SH-SY5Y (cell line): Measurements from ENCODE around the gene CENPT.

Source experiments
- GATA2 ChIP-seq: IDR thresholded peaks from 2 replicates; pipeline ENCODE4 v1.6.1; 2011; ENCODE audit warnings: mild to moderate bottlenecking, low read depth, low read length
- GATA3 ChIP-seq: IDR thresholded peaks from 2 replicates; pipeline ENCODE4 v1.6.1; 2011; ENCODE audit warnings: low read depth, mild to moderate bottlenecking, low read length, moderate library complexity

CENPT gene

DNA sequence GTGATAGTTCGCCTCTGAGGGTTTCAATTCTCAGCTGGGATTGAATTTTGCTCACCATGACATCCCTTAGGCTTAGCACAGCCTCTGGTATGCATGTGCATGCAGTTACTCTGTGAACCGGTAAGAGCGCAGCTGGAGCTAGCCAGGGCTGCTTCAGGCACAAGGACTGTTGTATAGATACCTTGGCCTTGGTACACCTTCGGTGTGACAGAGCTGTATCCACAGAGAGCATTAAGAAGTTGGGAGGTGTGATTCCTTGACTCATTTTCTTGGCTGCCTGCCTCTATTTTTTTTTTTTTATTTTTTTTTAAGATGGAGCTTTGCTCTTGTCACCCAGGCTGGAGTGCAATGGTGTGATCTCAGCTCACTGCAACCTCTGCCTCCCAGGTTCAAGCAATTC, 3.0 kb downstream of the CENPT start:
- TF ChIP-seq GATA3, result no peak

DNA sequence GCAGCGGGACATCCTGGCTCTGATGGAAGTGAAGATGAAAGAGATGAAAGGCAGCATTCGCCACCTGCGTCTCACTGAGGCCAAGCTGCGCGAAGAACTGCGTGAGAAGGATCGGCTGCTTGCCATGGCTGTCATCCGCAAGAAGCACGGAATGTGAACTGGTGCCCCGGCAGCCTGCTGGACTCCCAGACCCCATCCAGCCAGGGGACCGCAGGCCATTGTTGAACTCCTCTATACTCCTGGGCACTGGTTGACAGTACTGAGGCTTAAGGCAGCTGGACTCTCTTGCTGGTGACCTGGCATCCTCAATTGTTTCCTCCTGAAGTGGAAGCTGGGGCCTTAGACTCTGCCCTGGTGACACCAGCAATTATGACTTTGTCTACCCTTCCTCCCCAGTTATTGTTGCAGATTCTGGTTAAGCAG, 4.1 kb downstream of the CENPT start:
- TF ChIP-seq GATA3, result no peak
- no peak for TF ChIP-seq GATA2

DNA sequence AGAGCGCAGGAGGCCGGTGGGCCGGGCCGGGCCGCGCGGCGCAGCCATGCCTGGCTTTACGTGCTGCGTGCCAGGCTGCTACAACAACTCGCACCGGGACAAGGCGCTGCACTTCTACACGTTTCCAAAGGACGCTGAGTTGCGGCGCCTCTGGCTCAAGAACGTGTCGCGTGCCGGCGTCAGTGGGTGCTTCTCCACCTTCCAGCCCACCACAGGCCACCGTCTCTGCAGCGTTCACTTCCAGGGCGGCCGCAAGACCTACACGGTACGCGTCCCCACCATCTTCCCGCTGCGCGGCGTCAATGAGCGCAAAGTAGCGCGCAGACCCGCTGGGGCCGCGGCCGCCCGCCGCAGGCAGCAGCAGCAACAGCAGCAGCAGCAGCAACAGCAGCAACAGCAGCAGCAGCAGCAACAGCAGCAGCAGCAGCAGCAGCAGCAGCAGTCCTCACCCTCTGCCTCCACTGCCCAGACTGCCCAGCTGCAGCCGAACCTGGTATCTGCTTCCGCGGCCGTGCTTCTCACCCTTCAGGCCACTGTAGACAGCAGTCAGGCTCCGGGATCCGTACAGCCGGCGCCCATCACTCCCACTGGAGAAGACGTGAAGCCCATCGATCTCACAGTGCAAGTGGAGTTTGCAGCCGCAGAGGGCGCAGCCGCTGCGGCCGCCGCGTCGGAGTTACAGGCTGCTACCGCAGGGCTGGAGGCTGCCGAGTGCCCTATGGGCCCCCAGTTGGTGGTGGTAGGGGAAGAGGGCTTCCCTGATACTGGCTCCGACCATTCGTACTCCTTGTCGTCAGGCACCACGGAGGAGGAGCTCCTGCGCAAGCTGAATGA, 4.8 kb downstream of the CENPT start:
- TF ChIP-seq GATA2, result no peak
- no peak for TF ChIP-seq GATA3

DNA sequence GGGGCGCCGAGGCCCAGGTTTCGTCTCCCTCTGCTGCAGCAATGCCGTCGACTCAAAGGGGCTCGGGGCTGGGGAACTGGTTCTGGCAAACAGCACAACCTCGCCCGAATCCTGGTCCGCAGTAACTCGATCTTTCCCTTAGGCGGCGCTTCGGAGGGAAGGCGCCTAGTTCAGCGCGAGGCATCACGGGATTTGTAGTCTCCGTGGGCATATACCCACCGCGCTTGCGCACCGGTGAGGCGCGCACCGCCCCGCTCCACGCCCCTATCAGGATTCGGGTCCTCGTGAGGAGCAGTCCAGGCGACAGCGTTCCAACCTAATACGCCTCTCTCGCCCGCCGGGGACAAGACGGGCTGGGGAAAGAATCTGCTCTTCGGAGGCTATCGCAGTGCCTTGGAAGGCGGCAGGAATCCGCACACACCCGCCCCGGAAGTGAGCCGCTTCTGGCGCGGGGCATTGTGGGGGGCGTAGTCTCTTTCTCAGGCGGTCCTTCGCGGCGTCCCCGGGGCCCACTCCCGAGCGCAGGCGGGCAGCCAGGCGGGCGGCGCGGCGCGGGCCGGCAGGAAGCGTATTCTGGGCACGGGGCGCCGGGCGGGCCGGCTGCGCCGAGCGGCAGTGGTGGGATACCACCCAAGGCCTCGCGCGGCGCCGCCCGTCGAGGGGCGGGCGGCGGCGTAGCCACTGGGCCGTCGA, 5.5 kb downstream of the CENPT start, which contains the start of gene THAP11:
THAP11 (plus strand) TSS at position 505 of the 693 bp plus-strand sequence. CDS start 235 bp downstream, outside the sequence.
- no peak for TF ChIP-seq GATA3
- TF ChIP-seq GATA2, result no peak

DNA sequence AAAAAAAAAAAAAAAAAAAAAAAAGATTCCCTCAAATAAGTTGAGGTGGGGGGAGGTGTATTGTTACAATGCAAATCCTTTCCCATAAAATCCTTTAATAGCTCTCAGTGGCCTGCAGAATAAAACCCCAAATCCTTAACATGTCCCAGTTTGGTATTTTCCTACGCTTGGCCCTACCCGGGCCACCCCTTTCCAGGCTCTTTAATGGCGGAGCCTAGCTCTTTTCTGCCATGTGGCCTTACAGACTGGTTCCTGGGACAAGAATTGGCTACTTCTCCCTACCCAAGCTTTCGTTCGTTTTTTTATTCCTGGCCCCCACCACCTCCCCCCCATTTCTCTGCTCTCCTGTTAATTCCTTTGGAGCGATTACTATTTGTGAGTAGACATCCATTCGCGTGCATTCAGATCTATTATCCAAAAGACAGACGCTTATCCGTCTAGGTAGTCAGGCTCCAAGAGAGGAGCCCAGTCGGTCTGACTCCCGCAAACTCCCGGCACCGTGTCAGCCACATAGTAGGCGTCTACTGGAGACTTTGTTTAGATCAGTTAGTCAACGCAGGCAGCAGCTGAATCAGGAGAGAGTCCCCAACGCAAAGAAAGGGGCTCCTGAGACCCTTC, 6.2 kb downstream of the CENPT start:
- TF ChIP-seq GATA2 (no peak), GATA3 (no peak)

DNA sequence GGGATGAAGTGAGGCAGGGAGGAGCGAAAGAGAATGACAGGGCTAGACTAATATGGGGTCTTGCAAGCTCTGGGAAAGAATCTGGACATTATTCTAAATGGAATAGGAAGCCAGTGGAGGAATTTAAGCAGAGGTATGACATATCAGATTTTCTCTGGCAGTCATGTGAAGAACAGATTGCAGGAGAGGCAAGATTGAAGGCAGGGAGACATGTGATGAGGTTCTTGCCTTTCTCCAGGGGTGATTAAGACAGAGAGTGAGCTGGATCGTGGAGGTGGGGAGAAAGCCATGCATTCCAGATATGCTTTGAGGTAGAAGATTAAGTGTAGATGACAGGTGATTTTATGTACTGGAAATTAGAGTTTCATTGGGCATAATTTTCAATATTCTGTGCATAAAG, 9.7 kb downstream of the CENPT start:
- TF ChIP-seq GATA3 (no peak), GATA2 (no peak)

DNA sequence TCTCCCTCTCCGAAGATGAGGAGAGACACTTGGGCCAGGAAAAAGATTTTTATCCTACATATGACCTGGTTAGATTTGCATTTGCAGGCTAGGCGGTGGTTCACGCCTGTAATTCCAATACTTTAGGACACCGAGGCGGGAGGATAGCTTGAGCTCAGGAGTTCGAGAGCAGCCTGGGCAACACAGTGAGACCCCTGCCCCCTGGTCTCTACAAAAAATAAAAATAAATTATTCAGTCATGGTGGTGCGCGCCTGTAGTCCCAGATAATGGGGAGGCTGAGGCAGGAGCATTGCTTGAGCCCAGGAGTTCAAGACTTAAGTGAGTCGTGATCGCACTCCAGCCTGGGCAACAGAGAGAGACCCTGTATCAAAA, 13.3 kb downstream of the CENPT start:
- TF ChIP-seq GATA2 (no peak), GATA3 (no peak)

DNA sequence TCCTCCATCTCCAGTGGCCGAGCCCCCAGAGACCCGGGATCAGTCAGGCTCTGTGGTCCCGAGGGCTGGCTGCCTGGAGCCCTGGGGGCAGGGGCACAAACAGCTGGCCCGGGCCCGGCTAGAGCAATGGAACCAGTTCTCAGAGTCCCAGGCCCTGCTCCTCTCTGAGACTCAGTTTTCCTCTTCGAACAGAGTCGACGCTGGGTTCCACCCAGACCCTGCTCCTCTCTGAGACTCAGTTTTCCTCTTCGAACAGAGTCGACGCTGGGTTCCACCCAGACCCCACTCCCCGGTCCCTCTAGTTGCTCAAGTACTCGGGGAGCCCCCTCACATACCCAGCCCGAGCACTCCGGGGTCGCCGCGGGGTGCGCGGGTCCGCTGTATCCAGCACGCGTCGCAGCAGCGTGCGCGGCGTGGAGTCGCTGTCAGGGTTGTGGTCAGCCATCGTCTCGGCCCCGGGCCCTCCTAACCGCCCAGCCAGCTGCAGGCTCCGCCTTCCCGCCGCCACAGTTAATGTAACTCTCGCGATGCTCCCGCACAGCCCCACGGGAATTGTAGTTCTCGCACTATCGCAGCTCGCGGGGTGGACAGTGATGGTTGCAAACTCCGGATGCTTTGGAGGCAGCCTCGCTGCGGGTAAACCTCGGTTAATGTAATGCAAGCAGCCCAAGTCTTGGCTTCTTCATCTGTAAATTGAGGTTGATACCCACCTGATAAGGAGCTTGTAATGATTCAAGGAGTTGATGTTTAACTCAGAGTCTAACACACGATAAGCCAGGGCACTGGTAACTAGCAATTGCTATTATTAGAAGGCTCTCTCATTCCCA, 13.9 kb downstream of the CENPT start:
- TF ChIP-seq GATA2 (no peak), GATA3 (no peak)

DNA sequence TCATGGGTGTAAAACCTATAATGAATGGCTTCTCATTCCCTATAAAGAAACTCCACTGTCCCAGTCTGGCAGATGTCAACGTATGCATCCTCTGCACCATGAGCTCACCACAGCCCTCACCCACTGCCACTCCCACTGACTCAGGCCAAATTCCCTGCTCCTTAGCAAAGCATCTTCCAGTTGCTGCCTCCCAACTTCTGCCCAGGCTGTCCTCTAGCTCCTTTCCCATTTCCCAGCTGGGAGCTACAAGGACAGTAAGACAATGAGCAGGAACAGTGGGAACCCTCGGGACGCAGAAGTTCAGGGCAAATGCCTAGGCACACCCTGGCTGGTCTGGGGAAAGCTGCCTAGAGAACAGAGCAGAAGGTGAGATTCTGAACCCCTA, 14.5 kb downstream of the CENPT start:
- TF ChIP-seq GATA2, result no peak
- no peak for TF ChIP-seq GATA3

DNA sequence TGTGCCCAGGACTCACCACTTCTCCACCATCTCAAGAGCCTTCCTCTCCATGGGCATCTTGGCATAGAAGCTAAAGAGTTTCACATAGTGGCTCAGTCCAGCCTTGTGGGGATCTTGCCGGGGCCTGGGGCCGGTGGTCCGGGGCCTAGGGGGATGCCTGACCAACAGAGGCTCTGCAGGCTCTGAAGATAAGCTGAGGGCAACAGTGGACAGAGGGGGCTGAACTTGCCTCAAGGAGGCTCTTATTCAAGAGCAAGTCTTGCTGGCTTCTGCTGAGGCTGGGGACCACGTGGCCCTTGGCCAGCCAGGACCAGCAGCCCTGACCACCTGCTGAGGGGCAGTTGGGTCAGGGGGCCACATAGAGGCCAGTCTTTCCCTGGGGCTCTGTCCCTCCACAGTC, 18.8 kb downstream of the CENPT start:
- TF ChIP-seq GATA2, result no peak
- TF ChIP-seq GATA3, result no peak

DNA sequence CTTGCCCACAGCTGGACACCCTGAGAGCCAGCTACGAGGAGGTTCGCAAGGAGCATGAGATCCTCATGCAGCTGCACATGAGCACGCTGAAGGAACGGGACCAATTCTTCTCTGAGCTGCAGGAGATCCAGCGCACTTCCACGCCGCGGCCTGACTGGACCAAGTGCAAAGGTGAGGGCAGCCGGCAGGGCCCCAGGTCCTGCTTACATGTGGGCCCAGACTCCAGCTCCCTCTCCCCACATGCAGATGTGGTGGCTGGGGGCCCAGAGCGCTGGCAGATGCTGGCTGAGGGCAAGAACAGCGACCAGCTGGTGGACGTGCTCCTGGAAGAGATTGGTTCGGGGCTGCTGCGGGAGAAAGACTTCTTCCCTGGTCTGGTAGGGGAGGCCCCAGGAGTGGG, 21.6 kb downstream of the CENPT start:
- TF ChIP-seq GATA2 (no peak), GATA3 (no peak)

DNA sequence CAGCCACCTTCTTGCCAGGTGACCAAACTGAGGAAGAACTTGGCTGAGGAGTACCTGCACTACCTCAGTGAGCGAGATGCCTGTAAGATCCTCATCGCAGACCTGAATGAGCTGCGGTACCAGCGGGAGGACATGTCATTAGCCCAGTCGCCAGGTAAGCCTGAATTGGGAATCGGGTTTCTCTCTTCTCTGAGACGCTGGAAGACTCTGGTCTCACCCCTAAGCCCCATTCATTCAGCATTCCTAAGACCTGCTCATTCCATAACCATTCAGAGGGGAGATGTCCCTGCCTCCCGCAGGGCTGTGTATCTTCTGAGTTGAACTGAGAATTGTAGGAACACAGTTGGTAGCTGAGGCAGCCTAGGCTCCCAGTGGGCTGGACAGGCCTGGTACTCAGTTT, 22.4 kb downstream of the CENPT start:
- TF ChIP-seq GATA3, result no peak

DNA sequence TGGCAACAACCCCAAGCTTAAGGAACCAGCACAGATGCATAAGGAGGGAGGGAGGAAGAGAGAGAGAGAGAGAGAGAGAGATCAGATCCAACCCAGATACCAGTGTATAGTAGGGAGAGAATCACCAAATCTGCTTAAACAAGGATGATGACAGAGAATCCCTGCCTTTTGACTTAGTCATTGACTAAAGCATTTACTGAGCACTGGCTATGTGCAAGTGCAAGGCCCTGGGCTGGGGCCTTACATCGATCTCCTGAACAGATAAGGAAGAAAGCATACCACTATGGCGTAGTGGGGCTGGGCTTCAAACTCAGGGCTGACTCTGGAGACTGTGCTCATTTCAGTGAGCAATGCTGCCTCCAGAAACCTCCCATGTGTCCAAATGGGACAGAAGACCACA, 25.0 kb downstream of the CENPT start:
- TF ChIP-seq GATA3, result no peak
- TF ChIP-seq GATA2, result no peak

DNA sequence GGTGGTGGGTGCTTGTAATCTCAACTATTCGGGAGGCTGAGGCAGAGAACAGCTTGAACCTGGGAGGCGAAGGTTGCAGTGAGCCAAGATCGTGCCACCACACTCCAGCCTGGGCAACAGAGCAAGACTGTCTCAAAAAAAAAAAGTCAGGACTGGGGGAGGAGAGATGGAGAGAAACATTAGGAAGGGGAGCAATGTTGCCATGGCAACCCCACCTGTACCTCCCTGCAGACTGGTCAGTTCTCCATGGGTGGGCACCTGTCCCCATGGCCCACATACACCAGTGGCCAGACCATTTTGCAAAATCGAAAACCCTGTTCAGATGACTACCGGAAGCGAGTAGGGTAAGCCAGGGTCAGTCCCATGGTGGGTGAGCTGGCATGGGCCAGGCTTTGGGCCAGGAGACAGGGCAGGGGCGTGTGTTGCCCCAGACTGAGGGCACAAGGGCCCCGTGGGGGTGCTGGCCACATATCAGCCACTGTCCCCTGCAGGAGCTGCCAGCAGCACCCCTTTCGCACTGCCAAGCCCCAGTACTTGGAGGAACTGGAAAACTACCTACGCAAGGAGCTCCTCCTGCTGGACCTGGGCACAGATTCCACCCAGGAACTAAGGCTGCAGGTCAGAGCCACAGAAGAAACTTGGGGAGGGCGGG, 26.8 kb downstream of the CENPT start:
- TF ChIP-seq GATA3 (no peak), GATA2 (no peak)

DNA sequence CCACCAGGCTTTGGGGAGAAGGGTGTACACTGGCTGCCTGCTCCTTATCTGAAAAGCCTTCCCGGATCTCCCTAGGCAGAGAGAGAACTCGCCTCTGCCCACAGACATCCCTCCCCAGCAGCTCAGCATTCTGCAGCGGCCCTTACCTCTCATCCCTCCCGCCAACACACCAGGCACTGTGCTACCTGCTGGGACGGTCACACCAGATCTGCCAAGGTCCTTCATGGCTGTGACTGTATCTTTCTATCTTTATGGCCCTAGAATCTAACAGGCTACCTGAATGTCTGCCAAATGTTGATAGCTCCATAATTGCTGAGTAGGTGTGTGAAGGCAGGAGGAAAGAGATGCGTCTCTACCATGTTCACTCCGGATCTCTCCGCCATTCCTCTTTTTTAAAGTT, 32.9 kb downstream of the CENPT start:
- TF ChIP-seq GATA2 (no peak), GATA3 (no peak)
